GM18526 (cell line): ENCODE data around the gene RBM18.

Experiments
- POLR2A ChIP-seq: IDR thresholded peaks from 3 replicates; pipeline ENCODE4 v1.6.1; 2011; ENCODE audit not compliant: insufficient read length; ENCODE audit errors: extremely low read depth

The RBM18 gene

DNA sequence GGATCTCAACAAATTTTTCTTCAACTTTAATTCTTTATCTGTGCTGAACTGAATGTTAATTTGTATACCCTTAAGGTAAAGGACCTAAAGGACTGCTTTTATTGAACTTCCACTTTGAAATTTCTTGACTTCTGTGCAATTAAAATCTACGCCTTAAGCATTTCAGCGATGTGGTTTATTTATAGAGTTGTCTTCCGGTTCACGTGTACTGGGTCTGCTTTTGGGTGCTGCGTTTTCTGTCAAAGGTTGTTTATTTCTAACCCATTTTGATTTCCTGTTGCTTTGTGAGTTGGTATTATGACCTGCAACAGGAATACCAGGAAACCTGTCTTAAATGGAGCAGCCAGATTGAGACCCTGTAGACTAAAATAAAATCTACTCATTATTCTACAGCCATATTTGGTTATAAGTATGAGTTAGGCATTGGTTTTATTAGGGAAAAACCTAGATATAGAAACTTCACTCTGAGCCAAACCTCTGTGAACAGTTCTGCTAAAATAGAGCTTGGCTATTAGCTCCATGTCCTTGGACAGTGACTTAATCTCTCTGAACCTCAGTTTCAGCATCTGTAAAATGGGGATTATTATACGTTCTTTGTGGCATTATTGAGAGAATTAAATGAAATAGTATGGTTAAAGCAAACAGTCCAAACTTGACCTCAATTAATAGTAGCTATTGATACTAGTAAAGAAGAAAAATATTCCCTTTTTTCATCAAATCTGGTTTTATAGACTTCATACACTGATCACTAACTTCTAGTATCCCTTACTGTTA is 3.6 kb upstream of the RBM18 start:
- TF ChIP-seq POLR2A = no peak

DNA sequence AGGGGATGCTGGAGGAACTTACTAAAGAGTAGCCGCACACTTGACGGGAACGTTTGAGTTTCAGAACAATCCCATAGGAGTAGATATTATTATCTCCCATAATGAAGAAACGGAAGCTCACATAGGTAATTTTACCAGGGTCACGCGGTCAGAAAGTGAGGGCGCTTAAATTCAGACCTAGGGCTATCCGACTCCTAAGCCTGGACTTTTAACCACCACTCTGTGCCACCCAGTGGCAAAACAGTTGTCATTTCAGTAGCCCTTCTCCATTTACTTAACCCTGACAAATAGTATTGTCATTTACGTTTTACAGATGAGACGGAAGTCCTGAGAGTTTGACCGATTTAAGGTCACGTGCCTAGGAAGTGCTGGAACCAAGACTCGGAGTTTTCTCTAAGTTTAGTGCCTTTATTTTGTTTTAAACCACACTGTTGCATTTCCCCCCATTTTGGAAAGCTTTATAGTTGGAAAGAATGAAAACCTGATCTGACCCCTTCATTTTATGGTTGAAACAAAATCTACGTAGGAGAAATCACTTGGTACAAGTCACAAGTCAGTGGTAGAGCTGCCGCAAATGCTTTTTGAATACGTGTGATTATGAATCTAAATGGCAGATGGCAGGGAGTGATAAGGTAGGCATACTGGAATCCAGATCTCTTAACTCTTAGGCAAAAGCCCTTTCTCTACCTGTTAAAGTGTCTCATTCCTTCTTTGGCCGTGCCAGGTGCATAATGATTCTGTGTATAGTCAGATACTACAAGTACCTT is 692 bp upstream of the RBM18 start:
- TF ChIP-seq POLR2A = no peak

DNA sequence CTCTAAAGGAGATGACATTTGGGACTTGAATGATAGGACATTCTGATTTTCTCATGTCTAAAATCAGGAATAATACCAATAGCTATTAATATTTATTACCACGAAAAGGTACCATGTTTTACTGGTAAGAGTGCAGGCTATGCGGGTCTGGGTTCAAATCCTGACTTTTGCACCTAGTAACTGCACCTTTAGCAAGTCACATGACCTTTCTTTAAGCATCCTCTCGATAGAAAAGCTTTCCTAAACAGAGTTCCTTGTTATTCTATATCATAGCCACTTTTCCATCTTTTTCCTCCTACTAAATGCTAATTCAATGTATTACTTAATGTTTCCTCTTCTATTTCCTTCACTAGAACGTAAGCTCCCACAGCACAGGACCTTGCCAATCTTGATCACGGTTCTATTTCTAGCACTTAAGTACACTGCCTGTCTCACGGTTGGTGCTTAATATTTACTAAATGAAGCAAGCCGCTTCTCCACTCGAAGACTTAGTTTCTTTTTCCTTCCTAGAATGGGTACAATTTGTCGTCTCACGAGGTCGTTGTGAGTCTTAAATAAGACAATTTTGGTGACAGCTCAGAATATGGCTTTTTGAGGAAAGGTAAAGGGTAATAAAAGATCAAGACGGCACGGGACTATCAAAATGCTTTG is 816 bp downstream of the RBM18 start:
- TF ChIP-seq POLR2A = no peak

DNA sequence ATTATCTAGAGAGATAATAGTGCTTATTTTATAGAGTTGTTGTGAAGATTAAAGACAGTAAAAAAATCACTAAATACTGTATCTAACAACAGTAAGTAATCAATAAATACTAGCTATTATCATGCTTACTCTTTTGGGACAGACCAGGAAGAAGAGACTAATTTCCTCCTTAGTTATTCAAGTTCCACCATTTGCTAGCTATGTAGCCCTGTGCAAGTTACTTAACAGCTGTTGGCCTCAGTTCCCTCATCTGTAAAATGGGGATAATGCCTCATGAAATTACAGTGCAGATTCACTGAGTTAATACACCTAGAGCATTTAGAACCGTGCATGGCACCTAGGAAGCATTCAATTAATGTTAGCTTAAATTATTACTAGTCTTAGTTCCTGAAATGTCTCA is 2.6 kb downstream of the RBM18 start:
- TF ChIP-seq POLR2A = no peak

DNA sequence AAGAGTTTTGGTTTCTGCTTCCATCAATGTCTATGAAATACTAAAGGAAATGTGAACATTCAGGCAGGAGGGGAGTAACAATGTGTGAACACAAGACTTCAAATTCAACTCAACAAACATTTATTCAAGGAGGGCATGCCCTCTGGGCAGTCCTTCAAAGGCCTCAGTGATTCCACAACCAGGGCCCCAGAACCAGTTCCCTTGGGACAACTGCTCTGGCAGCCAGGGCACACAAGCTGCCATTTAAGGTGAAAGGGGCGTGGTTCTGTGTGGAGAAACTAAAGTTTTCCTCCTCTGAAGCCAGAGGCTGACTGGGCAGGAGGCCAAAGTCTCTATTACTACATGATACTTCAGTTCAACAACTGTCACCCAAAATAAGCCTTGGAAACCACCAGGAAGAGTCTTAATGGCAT is 3.2 kb downstream of the RBM18 start:
- no peak for TF ChIP-seq POLR2A

DNA sequence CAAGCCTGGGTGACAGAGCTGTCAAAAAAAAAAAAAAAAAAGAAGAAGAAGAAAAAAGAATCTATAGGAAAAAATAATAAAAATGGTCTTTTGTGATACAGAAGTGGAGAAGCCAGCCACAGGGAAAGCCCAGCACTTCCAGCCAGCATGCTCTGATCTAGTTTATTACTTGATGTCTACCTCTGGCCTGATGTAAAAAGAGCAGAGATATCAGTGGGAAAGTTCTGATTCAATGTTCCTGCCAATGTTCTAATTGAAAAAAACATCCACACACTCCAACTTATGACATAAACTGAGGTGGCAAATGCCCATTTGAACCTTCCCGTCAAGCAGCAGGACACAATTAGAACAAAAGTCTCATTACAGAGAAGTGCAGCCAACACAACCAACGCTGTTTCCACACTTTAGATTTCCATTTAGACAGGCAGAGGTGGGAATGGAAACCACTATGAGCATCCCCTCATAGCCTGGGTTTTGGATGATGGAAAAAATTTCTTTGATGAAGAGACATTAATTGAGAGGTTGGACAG is 5.7 kb downstream of the RBM18 start:
- TF ChIP-seq POLR2A = no peak

DNA sequence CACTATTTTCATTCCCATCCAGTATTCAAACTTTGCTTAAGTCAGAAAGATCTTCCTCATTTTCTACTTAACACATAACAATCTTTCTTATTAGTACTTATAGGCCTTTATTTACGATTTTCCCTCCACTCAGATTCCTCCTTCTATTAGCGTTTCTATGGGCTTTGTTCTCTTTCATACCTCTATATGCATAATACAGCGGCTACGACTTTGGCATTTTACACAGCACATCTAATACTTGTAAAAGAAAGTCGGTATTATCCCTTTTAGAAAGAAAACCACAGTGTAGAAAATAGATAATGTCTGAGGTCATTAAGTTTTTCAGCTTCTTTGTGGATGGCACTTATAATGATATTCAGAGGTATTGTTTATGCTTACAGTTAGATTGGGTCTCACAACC is 8.4 kb downstream of the RBM18 start:
- no peak for TF ChIP-seq POLR2A

DNA sequence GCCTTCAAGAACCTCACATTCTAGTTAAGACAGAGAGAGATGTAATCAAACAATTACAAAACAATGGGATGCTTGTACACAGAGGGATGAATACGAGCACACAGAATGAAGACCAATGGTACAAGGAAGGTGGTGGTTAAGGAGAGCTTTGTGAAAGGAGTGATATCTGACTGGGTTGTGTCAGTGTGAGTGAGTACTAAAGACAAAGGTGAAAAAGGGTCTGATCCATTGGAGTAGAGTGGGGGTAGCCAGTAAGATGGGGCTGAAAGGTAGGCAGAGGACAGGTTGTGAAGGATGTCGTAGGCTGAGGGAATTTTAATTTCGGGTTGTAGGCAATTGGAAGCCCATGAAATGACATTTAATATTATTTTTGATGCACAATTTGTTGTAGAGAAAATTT is 9.9 kb downstream of the RBM18 start:
- TF ChIP-seq POLR2A = no peak

DNA sequence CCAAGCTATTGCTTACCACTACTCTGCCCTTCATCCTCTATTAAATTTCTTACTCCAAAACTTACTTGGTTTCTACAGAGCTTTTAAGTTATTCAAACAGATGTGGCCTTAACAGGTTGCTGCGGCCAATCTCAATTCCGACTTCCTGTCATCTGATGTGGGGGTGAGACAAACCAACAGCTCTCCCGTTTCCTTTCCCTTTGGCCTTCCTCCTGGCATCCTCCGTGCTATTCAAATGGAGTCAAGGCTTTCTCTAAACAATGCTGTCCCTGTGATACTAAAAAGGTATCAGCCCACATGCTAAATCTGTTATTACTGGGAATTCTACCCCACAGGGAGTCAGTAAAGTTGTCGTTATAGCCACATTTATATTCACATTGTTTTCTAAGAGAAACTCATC is 11.8 kb downstream of the RBM18 start:
- no peak for TF ChIP-seq POLR2A

DNA sequence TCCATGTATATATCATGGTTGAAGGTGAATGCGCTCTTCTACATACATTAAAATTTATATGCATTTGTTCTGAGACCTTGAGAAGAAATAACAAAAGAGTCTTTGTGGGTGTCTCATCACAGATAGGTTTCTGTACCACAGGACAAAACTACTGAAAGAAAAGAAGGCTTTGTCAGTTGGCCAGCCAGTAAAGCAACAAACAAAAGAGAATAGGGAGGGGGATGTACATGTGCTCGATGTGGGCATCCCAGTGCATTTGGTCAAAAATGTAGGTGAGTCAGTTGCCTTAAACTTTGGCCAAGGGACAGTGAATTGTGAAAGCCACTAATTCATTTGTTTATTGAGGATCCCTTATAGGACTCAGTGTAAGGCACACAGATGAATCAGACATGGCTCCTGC is 13.3 kb downstream of the RBM18 start:
- TF ChIP-seq POLR2A = no peak

DNA sequence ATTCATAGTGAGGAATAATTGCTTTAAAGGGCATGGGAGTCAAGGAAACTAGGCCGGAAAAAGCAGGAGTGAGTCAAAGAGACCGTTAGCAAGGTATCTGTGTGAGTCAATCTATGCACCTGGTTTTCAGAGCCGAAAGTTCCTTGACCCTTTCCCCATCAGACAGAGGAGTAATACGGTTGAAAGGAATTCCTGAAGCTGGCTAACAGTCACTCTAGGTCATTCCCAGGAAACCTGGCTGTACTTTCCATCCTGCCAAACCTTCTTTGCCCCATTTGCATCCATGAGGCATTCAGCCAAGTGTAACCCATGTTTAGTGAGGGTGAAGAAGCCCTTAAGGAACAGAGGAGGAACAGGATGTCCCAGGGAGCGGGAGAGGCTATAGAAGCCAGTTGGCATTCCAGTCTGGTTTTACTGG is 16.2 kb downstream of the RBM18 start:
- TF ChIP-seq POLR2A = no peak

DNA sequence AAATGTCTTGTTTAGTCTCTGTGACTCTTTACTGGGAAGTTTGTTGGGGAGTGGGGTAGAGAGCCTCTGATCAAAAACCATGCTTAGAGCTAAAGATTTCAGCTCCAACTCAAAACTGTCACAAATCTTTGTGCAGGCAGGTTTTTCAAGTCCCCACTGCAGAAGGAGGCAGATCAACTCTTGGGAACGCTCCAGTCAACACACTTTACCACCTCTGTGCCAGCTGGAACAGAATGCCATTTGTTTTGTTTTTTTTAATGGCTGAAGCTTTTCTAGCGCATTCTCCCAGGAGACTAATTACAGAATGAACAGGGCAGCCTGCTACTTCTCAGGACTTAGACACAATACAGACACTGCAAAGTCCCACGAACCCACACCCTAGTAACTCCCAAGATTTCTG is 18.0 kb downstream of the RBM18 start:
- TF ChIP-seq POLR2A = no peak

DNA sequence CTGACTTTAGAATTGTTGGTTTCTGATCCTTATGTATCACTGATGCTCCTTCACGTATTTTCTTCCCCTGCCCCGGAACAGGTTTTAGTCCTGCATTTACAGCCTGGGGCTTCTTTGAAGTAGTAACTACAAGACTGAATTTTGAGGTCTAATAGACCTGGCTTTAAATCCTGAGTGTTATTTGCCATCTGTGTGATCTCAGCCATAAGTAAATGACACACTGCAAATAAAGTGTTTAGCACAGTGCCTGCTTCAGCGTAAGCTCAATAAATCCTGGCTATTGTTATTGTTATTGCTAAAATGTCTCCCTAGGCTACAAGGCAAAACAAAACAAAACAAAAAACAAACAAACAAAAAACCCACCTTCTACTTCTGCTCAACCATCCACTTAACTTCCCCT is 20.3 kb downstream of the RBM18 start:
- no peak for TF ChIP-seq POLR2A

DNA sequence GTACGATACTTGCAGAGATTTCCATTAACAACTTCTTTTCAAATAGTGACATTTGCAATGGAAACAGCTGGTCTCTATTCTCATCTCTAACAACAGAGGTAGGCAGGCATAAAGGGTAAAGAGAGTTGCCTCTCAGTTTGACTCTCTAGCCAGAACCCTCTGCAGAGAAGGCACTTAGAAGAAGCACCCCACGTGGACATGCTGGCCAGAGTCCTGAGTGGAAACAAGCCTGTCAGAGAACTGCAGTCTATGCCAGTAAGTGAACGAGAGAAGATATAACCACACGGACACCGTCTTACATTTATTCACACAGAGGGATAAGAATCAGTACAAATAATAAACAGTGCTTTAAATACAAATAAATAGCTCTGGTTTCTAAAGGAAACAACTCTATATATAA is 24.9 kb downstream of the RBM18 start:
- TF ChIP-seq POLR2A = no peak

DNA sequence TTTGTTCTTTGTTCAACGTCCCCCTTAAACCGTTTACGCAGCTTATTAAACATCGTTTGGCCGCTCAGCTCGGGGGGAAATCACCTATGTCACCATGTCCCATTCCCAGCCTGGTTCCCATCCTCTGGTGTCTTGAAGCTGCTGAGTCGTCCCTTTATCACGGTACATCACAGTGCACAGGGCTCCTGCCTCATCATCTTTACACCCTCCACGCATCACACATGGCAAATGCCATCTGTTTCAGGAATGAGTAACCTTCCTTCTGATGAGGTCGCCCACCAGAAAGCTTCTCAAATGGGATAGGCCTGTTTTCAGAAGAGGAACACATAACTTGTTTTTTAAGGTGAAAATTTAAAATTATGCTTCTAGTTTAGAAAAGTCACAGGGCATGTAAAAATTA is 28.0 kb downstream of the RBM18 start:
- TF ChIP-seq POLR2A = no peak
